ENCODE data around the gene MAPK4.

Gene MAPK4

DNA sequence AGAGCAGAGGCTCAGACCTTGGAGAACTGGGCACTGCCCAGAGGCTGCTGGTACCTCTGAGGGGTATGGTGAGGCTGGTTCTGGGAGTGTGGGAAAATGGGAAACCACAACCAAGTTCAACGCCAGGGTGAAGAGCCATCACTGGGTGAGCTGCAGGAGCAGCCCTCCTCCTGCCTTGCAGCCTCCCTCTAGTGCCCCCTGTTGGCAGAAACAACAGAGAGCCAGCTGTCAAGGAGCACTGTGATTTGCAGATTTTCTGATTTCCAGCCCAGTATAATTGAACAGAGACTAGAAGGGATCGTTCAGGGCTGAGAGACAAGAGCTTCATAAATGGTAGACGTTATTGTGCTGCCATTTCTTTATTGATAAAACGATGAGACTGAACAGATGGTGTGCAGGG, 50.5 kb downstream of the MAPK4 start:
- H3K4me3 ChIP-seq (ENCODE audit: control insufficient read depth in 1 of 7, extremely low read depth in 1 of 7, insufficient read depth in 4 of 7, low read depth in 2 of 7, low read length in 6 of 7): no peak overlapping the region
- peaks cover 0 to 2% (median 0%) of the 10 kb centered on the region in 5 experiments for H3K27me3 ChIP-seq (replicated peaks in 2 of 5; ENCODE audit: control insufficient read depth in 4 of 5, insufficient read depth in 5 of 5, low read length in 4 of 5)
- no peaks in the 10 kb centered on the region for H3K36me3 ChIP-seq (ENCODE audit: control insufficient read depth in 4 of 4, insufficient read depth in 4 of 4, low read length in 3 of 4)
- ChIA-PET POLR2A (no interaction called here), CTCF (no interaction called here)
- WGBS (ENCODE audit: insufficient coverage): 88% methylated on average over 3 of the region's 4 CpGs
- H3K27ac ChIP-seq (ENCODE audit: insufficient read depth in 1 of 2, low read depth in 1 of 2, low read length in 2 of 2, poor library complexity in 1 of 2, severe bottlenecking in 2 of 2): no peak overlapping the region
- no peak for DNase-seq
- peaks cover 0 to 2% (median 0%) of the 10 kb centered on the region in 5 experiments for H3K9me3 ChIP-seq (ENCODE audit: control extremely low read depth in 1 of 5, control insufficient read depth in 4 of 5, insufficient read depth in 2 of 5, low read depth in 1 of 5, low read length in 4 of 5)
- no peaks in the 10 kb centered on the region for H3K4me1 ChIP-seq (ENCODE audit: control extremely low read depth in 1 of 4, control insufficient read depth in 4 of 4, insufficient read depth in 4 of 4, low read length in 3 of 4)

DNA sequence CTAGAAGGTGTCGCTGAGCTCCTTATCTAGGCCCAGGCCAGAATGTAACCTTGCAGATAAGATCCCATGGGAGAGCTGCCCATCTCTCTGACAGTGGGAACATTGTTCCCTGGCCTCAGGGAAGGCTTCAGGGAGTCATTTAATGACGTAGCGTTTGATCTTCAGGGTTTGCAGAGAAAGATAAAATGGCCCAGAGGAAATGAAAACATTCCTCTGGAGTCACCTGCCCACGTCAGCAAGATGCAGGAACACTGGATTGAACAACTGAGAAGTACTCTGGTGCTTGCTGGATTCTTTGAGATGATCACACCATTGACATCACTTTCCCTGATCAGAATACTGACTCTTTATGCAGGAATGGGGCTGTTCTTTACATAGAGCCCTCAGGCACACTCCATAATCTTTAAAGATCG, 51.6 kb downstream of the MAPK4 start:
- 85% methylated on average over 4 of the region's 5 CpGs for WGBS (ENCODE audit: insufficient coverage)
- Histone ChIP-seq H3K27ac (ENCODE audit: insufficient read depth in 1 of 2, low read depth in 1 of 2, low read length in 2 of 2, poor library complexity in 1 of 2, severe bottlenecking in 2 of 2) (no peak overlapping the region), H3K4me1 (ENCODE audit: control extremely low read depth in 1 of 4, control insufficient read depth in 4 of 4, insufficient read depth in 4 of 4, low read length in 3 of 4) (no peaks in the 10 kb centered on the region), H3K4me3 (ENCODE audit: control insufficient read depth in 1 of 7, extremely low read depth in 1 of 7, insufficient read depth in 4 of 7, low read depth in 2 of 7, low read length in 6 of 7) (no peak overlapping the region), H3K27me3 (replicated peaks in 2 of 5; ENCODE audit: control insufficient read depth in 4 of 5, insufficient read depth in 5 of 5, low read length in 4 of 5) (peaks cover 0 to 4% (median 0%) of the 10 kb centered on the region in 5 experiments), H3K9me3 (ENCODE audit: control extremely low read depth in 1 of 5, control insufficient read depth in 4 of 5, insufficient read depth in 2 of 5, low read depth in 1 of 5, low read length in 4 of 5) (peaks cover 0 to 2% (median 0%) of the 10 kb centered on the region in 5 experiments), H3K36me3 (ENCODE audit: control insufficient read depth in 4 of 4, insufficient read depth in 4 of 4, low read length in 3 of 4) (no peaks in the 10 kb centered on the region)
- CTCF ChIA-PET: no interaction called here
- POLR2A ChIA-PET: no interaction called here
- DNase-seq: no peak

DNA sequence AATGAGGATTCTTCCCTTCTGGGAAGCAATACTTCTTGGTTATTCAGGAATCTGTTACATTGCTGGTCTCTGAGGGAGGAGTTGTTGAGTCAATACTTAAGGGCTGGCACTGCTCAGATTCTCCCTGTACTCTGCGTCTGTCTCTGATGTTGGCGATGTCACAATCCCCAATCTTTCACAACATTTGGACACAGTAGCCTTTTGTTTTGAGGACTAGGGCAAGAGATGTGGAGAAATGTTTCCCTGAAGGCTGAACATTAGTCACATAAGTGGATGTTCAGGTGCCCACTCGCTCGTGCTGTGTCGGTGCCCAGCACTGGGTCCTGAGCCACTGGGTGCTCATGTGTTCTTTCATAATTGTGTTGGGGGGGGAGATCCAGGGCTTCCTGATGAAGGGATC, 55.0 kb downstream of the MAPK4 start:
- DNase-seq: no peak
- ChIA-PET POLR2A (no interaction called here), CTCF (no interaction called here)
- no CpG with 5 or more reads among the region's 5 CpGs for WGBS (ENCODE audit: insufficient coverage)
- no peak overlapping the region for H3K4me3 ChIP-seq (ENCODE audit: control insufficient read depth in 1 of 7, extremely low read depth in 1 of 7, insufficient read depth in 4 of 7, low read depth in 2 of 7, low read length in 6 of 7)
- peaks cover 0 to 2% (median 0%) of the 10 kb centered on the region in 5 experiments for H3K9me3 ChIP-seq (ENCODE audit: control extremely low read depth in 1 of 5, control insufficient read depth in 4 of 5, insufficient read depth in 2 of 5, low read depth in 1 of 5, low read length in 4 of 5)
- H3K27ac ChIP-seq (ENCODE audit: insufficient read depth in 1 of 2, low read depth in 1 of 2, low read length in 2 of 2, poor library complexity in 1 of 2, severe bottlenecking in 2 of 2): no peak overlapping the region
- H3K4me1 ChIP-seq (ENCODE audit: control extremely low read depth in 1 of 4, control insufficient read depth in 4 of 4, insufficient read depth in 4 of 4, low read length in 3 of 4): no peaks in the 10 kb centered on the region
- no peaks in the 10 kb centered on the region for H3K36me3 ChIP-seq (ENCODE audit: control insufficient read depth in 4 of 4, insufficient read depth in 4 of 4, low read length in 3 of 4)
- peaks cover 0 to 4% (median 0%) of the 10 kb centered on the region in 5 experiments for H3K27me3 ChIP-seq (replicated peaks in 2 of 5; ENCODE audit: control insufficient read depth in 4 of 5, insufficient read depth in 5 of 5, low read length in 4 of 5)

DNA sequence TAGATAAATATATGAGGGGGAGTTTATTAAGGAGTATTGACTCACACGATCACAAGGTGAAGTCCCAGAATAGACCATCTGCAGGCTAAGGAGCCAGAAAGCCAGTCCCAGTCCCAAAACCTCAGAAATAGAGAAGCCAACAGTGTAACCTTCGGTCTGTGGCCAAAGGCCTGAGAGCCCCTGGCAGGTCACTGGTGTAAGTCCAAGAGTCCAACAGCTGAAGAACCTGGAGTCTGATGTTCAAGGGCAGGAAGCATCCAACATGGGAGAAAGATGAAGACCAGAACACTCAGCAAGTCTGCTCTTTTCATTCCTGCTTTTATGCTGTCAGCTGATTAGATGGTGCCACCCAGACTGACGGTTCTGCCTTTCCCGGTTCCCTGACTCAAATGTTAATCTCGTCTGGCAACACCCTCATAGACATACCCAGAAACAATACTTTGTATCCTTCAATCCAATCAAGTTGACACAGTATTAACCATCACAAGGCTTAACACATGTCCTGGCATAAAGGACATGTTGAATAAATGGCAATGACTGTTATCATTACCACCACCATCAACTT, 56.7 kb downstream of the MAPK4 start:
- ChIA-PET CTCF (no interaction called here), POLR2A (no interaction called here)
- Histone ChIP-seq H3K4me3 (ENCODE audit: control insufficient read depth in 1 of 7, extremely low read depth in 1 of 7, insufficient read depth in 4 of 7, low read depth in 2 of 7, low read length in 6 of 7) (no peak overlapping the region), H3K36me3 (ENCODE audit: control insufficient read depth in 4 of 4, insufficient read depth in 4 of 4, low read length in 3 of 4) (no peaks in the 10 kb centered on the region), H3K27me3 (replicated peaks in 2 of 5; ENCODE audit: control insufficient read depth in 4 of 5, insufficient read depth in 5 of 5, low read length in 4 of 5) (peaks cover 0 to 6% (median 0%) of the 10 kb centered on the region in 5 experiments), H3K4me1 (ENCODE audit: control extremely low read depth in 1 of 4, control insufficient read depth in 4 of 4, insufficient read depth in 4 of 4, low read length in 3 of 4) (no peaks in the 10 kb centered on the region), H3K9me3 (ENCODE audit: control extremely low read depth in 1 of 5, control insufficient read depth in 4 of 5, insufficient read depth in 2 of 5, low read depth in 1 of 5, low read length in 4 of 5) (peaks cover 0 to 2% (median 0%) of the 10 kb centered on the region in 5 experiments), H3K27ac (ENCODE audit: insufficient read depth in 1 of 2, low read depth in 1 of 2, low read length in 2 of 2, poor library complexity in 1 of 2, severe bottlenecking in 2 of 2) (no peak overlapping the region)
- DNase-seq: no peak
- 100% methylated on average over 1 of the region's 5 CpGs for WGBS (ENCODE audit: insufficient coverage)

DNA sequence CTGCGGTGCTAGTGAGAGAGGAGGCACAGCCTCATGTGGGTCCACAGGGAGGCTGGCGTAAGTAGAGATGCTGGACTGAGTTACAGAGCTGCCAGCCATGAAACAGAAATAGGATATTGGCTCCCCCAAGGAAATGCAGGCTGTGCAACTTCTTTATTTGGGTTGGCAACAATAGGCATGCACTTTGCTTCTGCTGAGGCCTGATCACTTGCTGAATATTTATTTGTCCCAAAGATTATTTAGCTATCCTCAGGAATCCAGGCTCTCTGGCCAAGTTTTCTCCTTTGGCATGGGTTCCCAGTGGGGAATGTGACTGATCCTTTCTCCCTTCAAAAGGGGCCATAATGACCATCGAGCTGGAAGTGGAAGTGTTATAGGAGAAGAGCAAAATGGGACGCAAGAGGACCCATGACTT, 60.0 kb downstream of the MAPK4 start:
- H3K27me3 ChIP-seq (replicated peaks in 2 of 5; ENCODE audit: control insufficient read depth in 4 of 5, insufficient read depth in 5 of 5, low read length in 4 of 5): peaks cover 0 to 7% (median 0%) of the 10 kb centered on the region in 5 experiments
- no peak for DNase-seq
- H3K4me3 ChIP-seq (ENCODE audit: control insufficient read depth in 1 of 7, extremely low read depth in 1 of 7, insufficient read depth in 4 of 7, low read depth in 2 of 7, low read length in 6 of 7): no peak overlapping the region
- H3K36me3 ChIP-seq (ENCODE audit: control insufficient read depth in 4 of 4, insufficient read depth in 4 of 4, low read length in 3 of 4): no peaks in the 10 kb centered on the region
- 93% methylated on average over 3 of the region's 4 CpGs for WGBS (ENCODE audit: insufficient coverage)
- ChIA-PET CTCF (interaction anchor here (1.7 kb wide), 1 partner anchor 11 kb away, joined by 4 read pairs; no protein-coding TSS in a partner anchor), POLR2A (no interaction called here)
- H3K4me1 ChIP-seq (ENCODE audit: control extremely low read depth in 1 of 4, control insufficient read depth in 4 of 4, insufficient read depth in 4 of 4, low read length in 3 of 4): peaks cover 0 to 10% (median 4%) of the 10 kb centered on the region in 4 experiments
- H3K27ac ChIP-seq (ENCODE audit: insufficient read depth in 1 of 2, low read depth in 1 of 2, low read length in 2 of 2, poor library complexity in 1 of 2, severe bottlenecking in 2 of 2): no peak overlapping the region
- no peaks in the 10 kb centered on the region for H3K9me3 ChIP-seq (ENCODE audit: control extremely low read depth in 1 of 5, control insufficient read depth in 4 of 5, insufficient read depth in 2 of 5, low read depth in 1 of 5, low read length in 4 of 5)

DNA sequence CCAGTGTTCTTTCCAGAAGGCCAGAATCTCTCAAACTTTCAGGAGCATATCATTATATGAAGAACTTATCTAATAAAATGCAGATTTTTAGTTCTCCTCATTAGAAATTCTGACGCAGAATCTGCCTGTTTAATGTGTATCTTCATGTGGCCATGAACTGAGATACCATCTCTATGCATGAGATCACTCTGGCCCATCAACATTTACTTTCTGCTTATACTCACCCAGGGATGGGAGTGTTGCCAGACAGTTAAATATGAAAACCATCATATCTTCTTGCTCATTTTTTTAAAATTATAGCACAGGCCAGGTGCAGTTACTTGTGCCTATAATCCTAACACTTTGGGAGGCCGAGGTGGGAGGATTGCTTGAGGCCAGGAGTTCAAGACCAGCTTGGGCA, 60.4 kb downstream of the MAPK4 start:
- H3K27me3 ChIP-seq (replicated peaks in 2 of 5; ENCODE audit: control insufficient read depth in 4 of 5, insufficient read depth in 5 of 5, low read length in 4 of 5): peaks cover 0 to 7% (median 0%) of the 10 kb centered on the region in 5 experiments
- no peaks in the 10 kb centered on the region for H3K36me3 ChIP-seq (ENCODE audit: control insufficient read depth in 4 of 4, insufficient read depth in 4 of 4, low read length in 3 of 4)
- WGBS (ENCODE audit: insufficient coverage): 100% methylated on average over 1 of the region's 2 CpGs
- H3K4me1 ChIP-seq (ENCODE audit: control extremely low read depth in 1 of 4, control insufficient read depth in 4 of 4, insufficient read depth in 4 of 4, low read length in 3 of 4): peaks cover 0 to 10% (median 4%) of the 10 kb centered on the region in 4 experiments
- H3K4me3 ChIP-seq (ENCODE audit: control insufficient read depth in 1 of 7, extremely low read depth in 1 of 7, insufficient read depth in 4 of 7, low read depth in 2 of 7, low read length in 6 of 7): no peak overlapping the region
- no peaks in the 10 kb centered on the region for H3K9me3 ChIP-seq (ENCODE audit: control extremely low read depth in 1 of 5, control insufficient read depth in 4 of 5, insufficient read depth in 2 of 5, low read depth in 1 of 5, low read length in 4 of 5)
- CTCF ChIA-PET: interaction anchor here (1.7 kb wide), 1 partner anchor 10 kb away, joined by 4 read pairs; no protein-coding TSS in a partner anchor
- no peak overlapping the region for H3K27ac ChIP-seq (ENCODE audit: insufficient read depth in 1 of 2, low read depth in 1 of 2, low read length in 2 of 2, poor library complexity in 1 of 2, severe bottlenecking in 2 of 2)
- POLR2A ChIA-PET: no interaction called here
- DNase-seq: no peak

DNA sequence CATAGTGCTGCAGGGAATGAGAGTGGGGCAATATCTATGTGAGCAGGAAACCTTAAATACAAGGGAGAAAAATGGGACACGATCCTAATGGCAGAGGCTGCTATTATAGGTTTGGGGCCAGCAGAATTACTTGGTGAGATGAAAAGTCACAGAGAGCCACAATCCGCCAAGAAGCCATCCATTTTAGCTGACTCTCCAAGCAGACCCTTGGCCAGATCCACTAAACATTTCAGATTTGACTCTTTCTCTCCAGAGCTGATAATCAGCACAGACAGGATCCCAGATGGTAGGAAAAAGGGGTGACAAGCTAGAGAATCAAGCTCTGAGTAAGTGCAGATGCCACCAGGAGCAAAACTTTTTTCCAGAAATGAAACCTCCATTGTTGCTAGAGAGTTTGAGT, 61.5 kb downstream of the MAPK4 start:
- Histone ChIP-seq H3K27ac (ENCODE audit: insufficient read depth in 1 of 2, low read depth in 1 of 2, low read length in 2 of 2, poor library complexity in 1 of 2, severe bottlenecking in 2 of 2) (no peak overlapping the region), H3K36me3 (ENCODE audit: control insufficient read depth in 4 of 4, insufficient read depth in 4 of 4, low read length in 3 of 4) (no peaks in the 10 kb centered on the region), H3K27me3 (replicated peaks in 2 of 5; ENCODE audit: control insufficient read depth in 4 of 5, insufficient read depth in 5 of 5, low read length in 4 of 5) (peaks cover 0 to 6% (median 0%) of the 10 kb centered on the region in 5 experiments), H3K9me3 (ENCODE audit: control extremely low read depth in 1 of 5, control insufficient read depth in 4 of 5, insufficient read depth in 2 of 5, low read depth in 1 of 5, low read length in 4 of 5) (no peaks in the 10 kb centered on the region), H3K4me1 (ENCODE audit: control extremely low read depth in 1 of 4, control insufficient read depth in 4 of 4, insufficient read depth in 4 of 4, low read length in 3 of 4) (peaks cover 0 to 10% (median 4%) of the 10 kb centered on the region in 4 experiments), H3K4me3 (ENCODE audit: control insufficient read depth in 1 of 7, extremely low read depth in 1 of 7, insufficient read depth in 4 of 7, low read depth in 2 of 7, low read length in 6 of 7) (no peak overlapping the region)
- no peak for DNase-seq
- no CpG with 5 or more reads among the region's 2 CpGs for WGBS (ENCODE audit: insufficient coverage)
- CTCF ChIA-PET: interaction anchor here (1.7 kb wide), 1 partner anchor 9 kb away, joined by 4 read pairs; no protein-coding TSS in a partner anchor
- POLR2A ChIA-PET: no interaction called here

Measured in common myeloid progenitor, CD34-positive (primary cell).